GM21619 (cell line): ENCODE measurements around the gene AKR1A1.
"Not testable (repeated sequence)": the region's sequence is repeated elsewhere in the genome, so short reads cannot be mapped to it uniquely, and the experiment has no call there.

ENCODE experiments used
- ATAC-seq: cut with Tn5 transposase; IDR thresholded peaks from one replicate; pipeline ENCODE4 v1.9.1; 2021; ENCODE audit not compliant: unreplicated experiment

AKR1A1 gene

DNA sequence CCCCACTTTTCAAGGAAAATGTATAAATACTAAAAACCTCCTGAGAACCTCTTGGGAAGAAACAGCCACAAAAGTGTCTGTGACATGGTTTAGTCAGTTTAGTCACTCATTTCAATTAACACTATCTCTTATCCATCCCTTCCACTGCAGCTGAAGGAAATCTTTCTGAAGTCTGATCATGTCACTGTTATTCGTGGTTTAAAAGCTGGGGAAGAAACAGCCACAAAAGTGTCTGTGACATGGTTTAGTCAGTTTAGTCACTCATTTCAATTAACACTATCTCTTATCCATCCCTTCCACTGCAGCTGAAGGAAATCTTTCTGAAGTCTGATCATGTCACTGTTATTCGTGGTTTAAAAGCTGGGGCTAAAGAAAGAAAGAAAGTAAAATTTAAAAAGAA is 27.1 kb upstream of the AKR1A1 start:
- ATAC-seq = not testable (repeated sequence)

DNA sequence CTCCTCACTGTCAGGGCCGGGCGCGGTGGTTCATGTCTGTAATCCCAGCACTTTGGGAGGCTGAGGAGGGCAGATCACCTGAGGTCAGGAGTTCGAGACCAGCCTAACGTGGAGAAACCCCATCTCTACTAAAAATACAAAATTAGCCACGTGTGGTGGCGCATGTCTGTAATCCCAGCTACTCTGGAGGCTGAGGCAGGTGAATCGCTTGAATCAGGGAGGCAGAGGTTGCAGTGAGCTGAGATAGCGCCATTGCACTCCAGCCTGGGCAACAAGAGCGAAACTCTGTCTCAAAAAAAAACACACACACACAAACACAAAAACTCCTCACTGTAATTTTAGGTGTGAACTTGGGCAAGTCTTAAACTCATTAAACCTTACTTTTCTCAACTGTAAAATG is 26.7 kb upstream of the AKR1A1 start:
- not testable (repeated sequence) for ATAC-seq

- no peak for ATAC-seq
Measured at GRCh38 chr1:45526135-45526644, 24.4 kb upstream of the AKR1A1 start.

GRCh38 chr1:45530632-45531135 is 19.9 kb upstream of the AKR1A1 start:
- no peak for ATAC-seq

DNA sequence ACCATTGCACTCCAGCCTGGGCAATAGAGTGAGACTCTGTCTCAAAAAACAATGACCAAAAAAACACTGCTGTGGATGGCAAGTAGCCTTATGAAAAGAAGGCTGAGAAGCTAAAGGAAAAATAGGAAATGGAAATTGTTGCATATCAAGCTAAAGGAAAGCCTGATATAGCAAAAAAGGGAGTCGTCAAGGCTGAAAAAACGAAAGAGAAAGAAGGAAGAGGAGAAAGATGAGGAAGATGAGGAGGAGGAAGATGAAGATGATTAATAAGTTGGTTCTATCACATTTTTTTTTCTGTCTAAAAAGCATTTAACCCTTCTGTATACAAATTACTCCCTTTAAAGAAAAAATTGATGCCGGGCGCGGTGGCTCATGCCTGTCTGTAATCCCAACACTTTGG is 18.8 kb upstream of the AKR1A1 start:
- no peak for ATAC-seq

- ATAC-seq = no peak
Measured at GRCh38 chr1:45535988-45536766, 14.4 kb upstream of the AKR1A1 start.

DNA sequence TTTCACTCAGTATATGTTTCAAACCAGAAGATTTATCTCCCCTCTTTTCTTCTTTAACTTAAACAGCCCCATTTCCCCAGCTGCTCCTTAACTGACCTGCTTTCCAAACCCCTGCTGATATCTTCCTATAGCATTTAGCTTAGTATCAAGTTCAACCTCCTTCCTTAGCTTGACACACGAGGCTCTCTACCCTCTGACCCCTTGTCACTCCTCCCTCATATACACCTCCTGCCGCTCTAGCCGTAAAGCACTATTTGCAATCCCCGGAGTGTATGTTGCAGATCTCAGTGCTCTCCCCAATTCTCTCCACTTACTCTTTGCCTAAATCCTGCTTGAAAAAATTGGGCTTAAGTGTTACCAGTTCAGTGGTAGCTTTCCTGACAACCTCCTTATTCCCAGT is 13.7 kb upstream of the AKR1A1 start:
- no peak for ATAC-seq

- no peak for ATAC-seq
Measured at GRCh38 chr1:45541193-45541592, 9.4 kb upstream of the AKR1A1 start.

GRCh38 chr1:45542591-45542990 is 8.0 kb upstream of the AKR1A1 start:
- no peak for ATAC-seq

DNA sequence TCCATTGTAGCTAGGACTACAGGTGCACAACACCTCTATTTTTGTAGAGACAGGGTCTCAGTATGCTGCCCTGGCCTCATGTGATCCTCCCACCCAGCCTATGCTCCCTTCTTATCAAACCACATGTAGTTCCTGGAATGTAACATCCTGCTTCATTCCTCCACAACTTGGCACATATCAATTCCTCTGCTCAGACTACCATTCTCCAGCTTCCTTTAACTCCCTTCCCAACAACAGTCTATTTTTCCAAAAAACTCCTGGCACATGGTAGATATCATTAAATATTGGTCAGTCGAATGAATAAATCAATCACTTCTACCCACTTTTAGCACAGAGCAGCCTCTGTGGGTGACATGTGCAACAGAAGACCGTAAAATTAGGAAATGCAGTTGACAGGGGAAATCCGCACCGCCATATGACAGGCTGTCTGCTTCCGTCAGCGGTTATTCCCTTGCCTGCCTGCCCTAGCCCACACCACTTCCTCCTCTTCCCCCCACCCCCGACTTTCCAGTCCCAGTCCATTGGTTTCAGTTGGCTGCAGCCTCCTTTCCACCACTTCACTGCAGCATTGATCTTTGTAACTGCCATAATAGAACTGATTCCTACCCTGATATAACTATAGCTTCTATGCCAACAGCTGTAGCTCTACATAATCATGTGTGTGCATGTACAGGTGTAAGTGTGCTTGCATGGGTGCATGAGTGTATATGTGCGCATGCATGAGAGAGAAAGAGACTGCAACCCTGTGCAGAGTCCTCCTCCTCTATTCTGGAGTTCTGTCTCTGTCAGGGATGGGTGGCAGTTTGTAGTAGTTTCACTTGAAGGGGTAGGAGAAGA is 6.8 kb upstream of the AKR1A1 start:
- ATAC-seq = peak; percentile 47

DNA sequence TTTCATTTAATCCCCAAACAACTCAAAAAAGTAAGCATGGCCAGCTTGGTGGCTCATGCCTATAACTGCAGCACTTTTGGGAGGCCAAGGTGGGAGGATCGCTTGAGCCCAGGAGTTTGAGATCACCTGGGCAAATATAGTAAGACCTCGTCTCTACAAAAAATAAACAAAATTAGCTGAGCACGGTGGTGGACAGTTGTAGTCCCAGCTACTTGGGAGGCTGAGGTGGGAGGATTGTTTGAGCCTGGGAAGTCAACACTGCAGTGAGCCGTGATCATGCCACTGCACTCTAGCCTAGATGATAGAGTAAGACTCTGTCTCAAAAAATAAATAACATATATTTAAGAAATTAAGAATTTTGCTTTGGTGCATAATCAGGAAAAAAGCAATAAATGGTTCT is 6.1 kb upstream of the AKR1A1 start:
- no peak for ATAC-seq

GRCh38 chr1:45545019-45545493 is 5.6 kb upstream of the AKR1A1 start:
- peak; percentile 69 for ATAC-seq

GRCh38 chr1:45545553-45546310 is 4.9 kb upstream of the AKR1A1 start:
- no peak for ATAC-seq

DNA sequence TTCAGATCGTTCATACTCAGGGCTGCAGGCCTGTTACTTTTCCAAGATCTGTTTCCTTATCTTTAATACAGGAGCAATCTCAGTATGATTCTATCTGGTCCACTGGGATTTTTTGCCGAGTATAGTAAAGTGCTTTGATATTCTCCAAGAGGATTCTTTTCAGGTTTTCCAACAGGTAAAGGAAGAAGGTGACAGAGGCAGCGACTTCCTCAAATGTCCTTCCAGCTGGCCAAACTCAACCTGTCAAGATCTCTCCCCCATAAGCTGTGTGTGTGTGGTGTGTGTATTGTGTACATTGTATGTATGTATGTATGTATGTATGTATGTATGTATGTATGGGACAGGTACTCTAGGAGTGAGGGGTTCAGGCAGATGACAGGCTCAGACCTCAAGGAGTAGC is 1.1 kb downstream of the AKR1A1 start:
- no peak for ATAC-seq

GRCh38 chr1:45552331-45552730 is 1.7 kb downstream of the AKR1A1 start:
- no peak for ATAC-seq

- ATAC-seq = no peak
Measured at GRCh38 chr1:45554198-45554597, 3.6 kb downstream of the AKR1A1 start.

DNA sequence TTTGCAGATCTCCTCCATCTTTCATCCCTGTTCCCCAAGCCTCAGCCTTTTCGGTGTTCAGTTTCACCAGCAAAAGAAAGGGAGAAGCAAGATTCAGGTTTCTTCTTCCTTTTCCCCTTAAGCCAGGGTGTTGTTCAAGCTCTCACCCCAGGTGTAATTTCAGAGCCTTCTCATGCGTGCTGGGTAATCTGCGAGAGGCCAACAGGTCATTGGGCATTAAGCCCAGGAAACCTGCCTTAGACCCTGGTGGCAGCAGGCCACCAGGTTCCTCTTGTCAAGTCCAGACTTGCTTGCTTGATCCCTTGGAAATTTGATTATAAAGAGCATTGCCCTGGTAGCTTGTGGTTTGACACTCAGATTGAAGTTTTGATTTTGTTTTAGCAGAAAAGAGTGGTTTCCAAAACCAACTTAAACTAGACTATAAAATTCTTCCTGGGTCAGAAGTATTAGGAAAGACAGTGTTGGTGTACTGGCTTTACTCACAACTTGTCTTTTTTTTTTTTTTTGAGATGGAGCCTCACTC is 6.9 kb downstream of the AKR1A1 start:
- no peak for ATAC-seq

DNA sequence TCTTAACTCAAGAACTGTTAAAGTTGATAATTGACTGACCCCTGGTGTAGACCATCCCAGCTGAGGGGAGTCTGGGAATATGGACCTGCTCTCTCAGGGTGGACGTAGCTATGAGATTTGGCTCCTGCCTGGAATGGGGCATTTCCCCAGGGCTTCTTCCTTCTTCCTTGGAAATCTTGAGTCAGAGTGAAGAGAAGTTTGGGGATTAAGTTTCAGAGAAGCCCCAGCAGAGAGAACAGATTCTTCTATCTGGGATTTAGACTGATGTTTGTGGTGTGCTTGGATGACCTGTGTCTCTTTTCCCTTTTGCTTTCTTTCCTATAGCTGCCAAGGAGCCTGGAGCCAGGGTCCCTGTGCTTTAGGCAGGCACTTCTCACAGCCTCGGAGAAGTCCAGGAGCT is 13.2 kb downstream of the AKR1A1 start:
- ATAC-seq = no peak

GRCh38 chr1:45566722-45567121 is 16.1 kb downstream of the AKR1A1 start:
- ATAC-seq = no peak

- no peak for ATAC-seq
Measured at GRCh38 chr1:45567911-45568310, 17.3 kb downstream of the AKR1A1 start.

GRCh38 chr1:45568421-45568820 is 17.8 kb downstream of the AKR1A1 start:
- no peak for ATAC-seq
